Stomach (tissue), 9 donors: ENCODE measurements around the gene VAV2. TPM values are rescaled to one million over a fixed set of nuclear protein-coding genes. Genes with fewer than 3 reads are reported as not detected.

Source experiments
- DNase-seq, 2 donors: peaks; one replicate each; pipeline versions ENCODE4 v3.0.0 to v3.0.0-alpha.2; 2013 to 2019
- H3K27ac ChIP-seq, 5 donors: fragments of 200-600 bp in 4 of 5; sonication (generic) in 4 of 5; one replicate each; pipeline ENCODE4 v1.5.1; 2013 to 2019; ENCODE audit warnings: mild to moderate bottlenecking in 1 of 5, moderate library complexity in 1 of 5
- H3K27me3 ChIP-seq, 3 donors: fragments of 200-600 bp; sonication (generic); one replicate each; pipeline ENCODE4 v1.5.1; 2017 to 2019; ENCODE audit warnings: mixed run types in 1 of 3
- H3K36me3 ChIP-seq, 4 donors: fragments of 200-600 bp; sonication (generic); 1 replicate in 3 of 4; 2 replicates in 1 of 4; pipeline ENCODE4 v1.5.1; 2016 to 2019
- H3K4me1 ChIP-seq, 4 donors: fragments of 200-600 bp; sonication (generic); one replicate each; pipeline ENCODE4 v1.5.1; 2016 to 2019
- H3K4me3 ChIP-seq, 4 donors: fragments of 200-600 bp; sonication (generic) in 3 of 4; one replicate each; pipeline ENCODE4 v1.5.1; 2016 to 2019; ENCODE audit warnings: mild to moderate bottlenecking in 1 of 4
- H3K9me3 ChIP-seq, 4 donors: fragments of 200-600 bp; sonication (generic); one replicate each; pipeline ENCODE4 v1.5.1; 2016 to 2019
- EP300 ChIP-seq: sonication (generic); formaldehyde crosslinking; IDR thresholded peaks from one replicate; pipeline ENCODE4 v1.6.1; 2017; ENCODE audit warnings: antibody characterized with exemption
- POLR2A ChIP-seq, 4 donors: fragments of 450-650 bp; IDR thresholded peaks; one replicate each; pipeline ENCODE4 v1.6.1; 2016; ENCODE audit warnings: antibody characterized with exemption in 4 of 4, control low read depth in 2 of 4, mild to moderate bottlenecking in 1 of 4, moderate library complexity in 1 of 4
- POLR2AphosphoS5 ChIP-seq, 3 donors: sonication (generic); formaldehyde crosslinking; IDR thresholded peaks; one replicate each; pipeline ENCODE4 v1.6.1; 2016; ENCODE audit warnings: antibody characterized with exemption in 3 of 3
- WGBS, 5 donors: extraction: QIAGEN DNeasy Blood & Tissue Kit in 3 of 5; methylation state at CpG; one replicate each; pipeline versions ENCODE4 v1.1.5 to v1.1.7; 2013 to 2018; 5-methylcytosine and 5-hydroxymethylcytosine counted together
- intact Hi-C: fragments of 100-400 bp; cut with DNase I; formaldehyde crosslinking; loops from one replicate; pipeline ENCODE4 v1.15.1; 2023; ENCODE audit warnings: low total_unique reads
- polyA plus RNA-seq, 3 donors: library from polyadenylated mRNA; stranded (reverse); fragments of 200-250 nt; gene quantifications; one replicate each; pipeline ENCODE4 v1.2.3, GENCODE V29; 2013
- total RNA-seq, 5 donors: library from RNA; depleted of rRNA; stranded (reverse); fragments of >200 nt; gene quantifications; one replicate each; pipeline versions ENCODE4 v1.1.0 to v1.2.3, GENCODE V29; 2014 to 2016
- TF ChIP-seq, protein P1 (sequence below), 7 experiments: fragments of 450-650 bp in 4 of 7; fragments of 200-600 bp in 3 of 7; sonication (generic) in 3 of 7; IDR thresholded peaks; one replicate each; pipeline ENCODE4 v1.5.1; 2016 to 2019; ENCODE audit warnings: antibody characterized with exemption in 7 of 7, control low read depth in 2 of 7, mild to moderate bottlenecking in 1 of 7
- donor health status: healthy with polysubstance abuse.
- donor health status: Bipolar disorder and iron deficiency.
- donor health status: healthy.

Gene VAV2
- total and polyA plus RNA-seq, 8 donors, result 4.1 to 14.2 (median 7.0) TPM

DNA sequence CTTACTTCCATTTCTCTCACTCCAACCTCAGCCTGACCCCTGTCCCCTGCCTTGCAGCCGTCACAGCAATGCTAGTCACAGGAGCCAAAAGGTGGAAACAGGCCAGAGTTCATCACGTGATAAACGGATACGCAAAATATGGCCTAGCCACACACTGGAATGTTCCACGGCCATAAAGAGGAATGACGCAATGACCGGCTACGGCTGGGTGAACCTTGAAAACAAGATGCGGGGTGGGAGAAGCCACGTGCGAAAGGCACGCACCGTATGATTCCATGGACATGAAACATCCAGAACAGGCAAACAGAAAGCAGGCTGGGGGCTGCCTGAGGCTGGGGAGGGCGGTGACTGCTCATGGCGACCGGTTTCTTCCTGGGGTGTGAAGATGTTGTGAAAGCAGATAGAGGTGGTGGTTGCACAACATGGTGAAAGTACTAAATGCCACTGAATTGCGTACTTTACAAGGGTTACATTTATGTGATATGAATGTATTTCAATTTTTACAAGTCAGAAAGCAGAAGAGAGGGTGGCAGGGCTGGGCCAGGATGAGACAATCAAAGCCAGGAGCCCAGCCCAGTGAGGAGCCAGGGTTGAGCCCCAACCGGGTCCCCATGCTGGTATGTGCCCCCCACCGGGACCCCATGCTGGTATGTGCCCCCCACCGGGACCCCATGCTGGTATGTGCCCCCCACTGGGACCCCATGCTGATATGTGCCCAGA lies 136.2 kb downstream of the VAV2 start:
- intact Hi-C loops, result no loop called here
- 69 to 81% (median 74%) methylated on average over 20 of the region's 20 CpGs for WGBS, 5 donors
- Histone ChIP-seq H3K27ac (peak overlapping the region in 4 of 5 donors; percentile 41 to 71 (median 56)), H3K9me3 (no peaks in the 10 kb centered on the region), H3K27me3 (no peaks in the 10 kb centered on the region), H3K4me3 (no peak overlapping the region), H3K36me3 (peaks cover 0 to 13% (median 9%) of the 10 kb centered on the region in 4 donors), H3K4me1 (peaks cover 0 to 8% (median 0%) of the 10 kb centered on the region in 4 donors)
- peak; percentile 53 to 72 for DNase-seq
- no peak for TF ChIP-seq POLR2A (IDR thresholded peaks at IDR 0.05)
- no peak for TF ChIP-seq EP300
- TF ChIP-seq, protein P1, sequence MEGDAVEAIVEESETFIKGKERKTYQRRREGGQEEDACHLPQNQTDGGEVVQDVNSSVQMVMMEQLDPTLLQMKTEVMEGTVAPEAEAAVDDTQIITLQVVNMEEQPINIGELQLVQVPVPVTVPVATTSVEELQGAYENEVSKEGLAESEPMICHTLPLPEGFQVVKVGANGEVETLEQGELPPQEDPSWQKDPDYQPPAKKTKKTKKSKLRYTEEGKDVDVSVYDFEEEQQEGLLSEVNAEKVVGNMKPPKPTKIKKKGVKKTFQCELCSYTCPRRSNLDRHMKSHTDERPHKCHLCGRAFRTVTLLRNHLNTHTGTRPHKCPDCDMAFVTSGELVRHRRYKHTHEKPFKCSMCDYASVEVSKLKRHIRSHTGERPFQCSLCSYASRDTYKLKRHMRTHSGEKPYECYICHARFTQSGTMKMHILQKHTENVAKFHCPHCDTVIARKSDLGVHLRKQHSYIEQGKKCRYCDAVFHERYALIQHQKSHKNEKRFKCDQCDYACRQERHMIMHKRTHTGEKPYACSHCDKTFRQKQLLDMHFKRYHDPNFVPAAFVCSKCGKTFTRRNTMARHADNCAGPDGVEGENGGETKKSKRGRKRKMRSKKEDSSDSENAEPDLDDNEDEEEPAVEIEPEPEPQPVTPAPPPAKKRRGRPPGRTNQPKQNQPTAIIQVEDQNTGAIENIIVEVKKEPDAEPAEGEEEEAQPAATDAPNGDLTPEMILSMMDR (IDR thresholded peaks at IDR 0.05), result no peak
- peak in 1 of 3 donors; percentile 53 for TF ChIP-seq POLR2AphosphoS5 (IDR thresholded peaks at IDR 0.05)

DNA sequence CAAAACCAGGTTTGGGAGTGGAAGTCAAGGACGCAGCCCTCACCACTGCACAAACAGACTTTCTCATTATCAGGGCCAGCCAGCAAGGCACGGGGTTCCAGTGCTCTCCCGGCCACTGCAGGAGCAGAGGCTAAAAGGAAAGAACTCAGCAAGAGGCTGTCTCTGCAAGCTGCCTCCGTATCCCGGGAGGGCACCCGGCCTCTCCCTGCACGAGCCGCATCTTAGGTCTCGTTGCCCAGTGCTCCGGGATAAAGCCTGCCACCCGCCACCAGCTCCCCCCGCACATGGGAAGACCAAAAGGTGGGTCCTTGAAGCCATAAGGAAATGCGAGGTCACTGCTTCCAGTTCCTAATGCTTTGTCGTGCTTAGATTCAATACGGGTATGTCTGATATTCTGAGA lies 136.8 kb downstream of the VAV2 start:
- TF ChIP-seq EP300, result no peak
- TF ChIP-seq, protein P1 (IDR thresholded peaks at IDR 0.05), result no peak
- no peak for TF ChIP-seq POLR2A (IDR thresholded peaks at IDR 0.05)
- no peak for TF ChIP-seq POLR2AphosphoS5 (IDR thresholded peaks at IDR 0.05)
- Histone ChIP-seq H3K9me3 (no peaks in the 10 kb centered on the region), H3K27ac (peak overlapping the region in 4 of 5 donors; percentile 11 to 71 (median 58)), H3K36me3 (peaks cover 0 to 7% (median 3%) of the 10 kb centered on the region in 4 donors), H3K27me3 (no peaks in the 10 kb centered on the region), H3K4me1 (peaks cover 0 to 8% (median 0%) of the 10 kb centered on the region in 4 donors), H3K4me3 (no peak overlapping the region)
- DNase-seq, result no peak
- intact Hi-C loops, result no loop called here
- WGBS, 5 donors, result 81 to 88% (median 85%) methylated on average over 14 to 15 of the region's 15 CpGs

DNA sequence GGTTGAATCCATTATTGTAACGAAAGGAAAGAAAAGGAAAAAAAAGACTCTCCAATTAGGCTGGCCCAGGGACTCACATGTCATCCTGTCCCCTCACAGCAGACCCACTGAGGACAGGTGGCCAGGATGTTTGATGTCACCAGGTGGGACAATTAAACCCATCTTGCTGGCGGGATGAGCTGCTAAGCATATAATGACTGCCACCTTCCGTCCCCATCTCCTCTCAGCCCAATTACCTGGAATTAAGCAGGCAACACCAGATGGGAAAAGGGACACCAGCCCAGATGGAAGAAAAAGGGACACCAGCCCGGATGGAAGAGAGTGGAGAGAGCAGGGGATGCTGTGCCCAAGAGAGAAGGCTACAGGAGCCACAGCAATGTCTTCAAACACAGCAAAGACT lies 137.4 kb downstream of the VAV2 start:
- no peak for TF ChIP-seq POLR2AphosphoS5 (IDR thresholded peaks at IDR 0.05)
- TF ChIP-seq, protein P1 (IDR thresholded peaks at IDR 0.05), result no peak
- no peak for TF ChIP-seq POLR2A (IDR thresholded peaks at IDR 0.05)
- no peak for TF ChIP-seq EP300
- H3K27me3 ChIP-seq, result no peaks in the 10 kb centered on the region
- H3K9me3 ChIP-seq, result no peaks in the 10 kb centered on the region
- peaks cover 0 to 8% (median 0%) of the 10 kb centered on the region in 4 donors for H3K4me1 ChIP-seq
- intact Hi-C loops, result no loop called here
- H3K4me3 ChIP-seq, result no peak overlapping the region
- H3K36me3 ChIP-seq, result peaks cover 0 to 7% (median 0%) of the 10 kb centered on the region in 4 donors
- no peak for DNase-seq
- peak overlapping the region in 3 of 5 donors; percentile 11 to 71 (median 64) for H3K27ac ChIP-seq
- 81 to 91% (median 89%) methylated on average over 4 of the region's 4 CpGs for WGBS, 5 donors

DNA sequence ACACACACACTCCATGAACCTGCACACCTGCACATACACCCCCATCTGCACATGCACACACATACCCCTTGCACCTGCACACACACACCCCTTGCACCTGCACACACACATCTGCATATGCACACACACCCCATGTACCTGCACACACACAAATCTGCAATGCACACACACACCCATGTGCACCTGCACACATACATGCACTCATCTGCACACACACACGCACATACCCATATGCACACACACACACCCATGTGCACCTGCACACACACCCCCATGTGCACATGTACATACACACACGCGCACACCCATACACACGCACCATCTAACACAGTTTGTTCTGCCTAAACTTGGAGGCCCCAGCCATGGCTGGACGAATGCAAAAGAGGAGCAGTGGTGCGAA lies 138.1 kb downstream of the VAV2 start:
- H3K9me3 ChIP-seq, result no peaks in the 10 kb centered on the region
- no peak overlapping the region for H3K4me3 ChIP-seq
- H3K36me3 ChIP-seq, result peaks cover 0 to 7% (median 0%) of the 10 kb centered on the region in 4 donors
- TF ChIP-seq POLR2A (IDR thresholded peaks at IDR 0.05) (no peak), POLR2AphosphoS5 (IDR thresholded peaks at IDR 0.05) (no peak), EP300 (no peak)
- TF ChIP-seq, protein P1 (IDR thresholded peaks at IDR 0.05), result no peak
- no peaks in the 10 kb centered on the region for H3K27me3 ChIP-seq
- no peak overlapping the region for H3K27ac ChIP-seq
- intact Hi-C loops, result no loop called here
- DNase-seq, result no peak
- H3K4me1 ChIP-seq, result peaks cover 0 to 8% (median 0%) of the 10 kb centered on the region in 4 donors
- WGBS, 5 donors, result 86 to 98% (median 92%) methylated on average over 6 of the region's 6 CpGs
